ENCODE results near the gene ZNF800. TPM values are rescaled to one million over a fixed set of nuclear protein-coding genes. Genes with fewer than 3 reads are reported as not detected.
"Not testable (repeated sequence)": the region's sequence is repeated elsewhere in the genome, so short reads cannot be mapped to it uniquely, and the experiment has no call there.

ZNF800 gene
- total RNA-seq, 1 donor from 2014 or later = 14.6 TPM

- TF ChIP-seq CTCF (conservative IDR thresholded peaks at IDR 0.05; ENCODE audit: low read depth, low read length) = no peak
- no peak overlapping the region for H3K4me3 ChIP-seq (ENCODE audit: low read depth, low read length)
- no peak for DNase-seq (ENCODE audit: low read depth)
These were observed 12.0 kb upstream of the ZNF800 start for GRCh38 chr7:127404286-127405072.

GRCh38 chr7:127396184-127396583, 3.7 kb upstream of the ZNF800 start:
- no peak overlapping the region for H3K4me3 ChIP-seq (ENCODE audit: low read depth, low read length)
- DNase-seq (ENCODE audit: low read depth) = no peak
- no peak for TF ChIP-seq CTCF (conservative IDR thresholded peaks at IDR 0.05; ENCODE audit: low read depth, low read length)

GRCh38 chr7:127395104-127395503, 2.6 kb upstream of the ZNF800 start:
- DNase-seq (ENCODE audit: low read depth); H3K4me3 ChIP-seq (ENCODE audit: low read depth, low read length): not testable (repeated sequence)

GRCh38 chr7:127393368-127394058, 1.0 kb upstream of the ZNF800 start:
- TF ChIP-seq CTCF (conservative IDR thresholded peaks at IDR 0.05; ENCODE audit: low read depth, low read length) = no peak
- DNase-seq (ENCODE audit: low read depth) = no peak

GRCh38 chr7:127392182-127392565, 334 bp downstream of the ZNF800 start:
- no peak for DNase-seq (ENCODE audit: low read depth)
- TF ChIP-seq CTCF (conservative IDR thresholded peaks at IDR 0.05; ENCODE audit: low read depth, low read length) = no peak
- H3K4me3 ChIP-seq (ENCODE audit: low read depth, low read length) = peak overlapping the region; percentile 86

More at GRCh38 chr7:127393368-127394058, 1.0 kb upstream of the ZNF800 start:
- H3K4me3 ChIP-seq (ENCODE audit: low read depth, low read length) = peak overlapping the region; percentile 86

GRCh38 chr7:127391591-127392181, 822 bp downstream of the ZNF800 start:
- no peak for TF ChIP-seq CTCF (conservative IDR thresholded peaks at IDR 0.05; ENCODE audit: low read depth, low read length)
- DNase-seq (ENCODE audit: low read depth) = no peak

GRCh38 chr7:127390817-127391590, 1.5 kb downstream of the ZNF800 start:
- H3K4me3 ChIP-seq (ENCODE audit: low read depth, low read length) = peak overlapping the region; percentile 86
- no peak for DNase-seq (ENCODE audit: low read depth)
- TF ChIP-seq CTCF (conservative IDR thresholded peaks at IDR 0.05; ENCODE audit: low read depth, low read length) = no peak

More at GRCh38 chr7:127391591-127392181, 822 bp downstream of the ZNF800 start:
- H3K4me3 ChIP-seq (ENCODE audit: low read depth, low read length) = peak overlapping the region; percentile 86
